Measurements from ENCODE around the gene SH3BP5.

Gene SH3BP5

DNA sequence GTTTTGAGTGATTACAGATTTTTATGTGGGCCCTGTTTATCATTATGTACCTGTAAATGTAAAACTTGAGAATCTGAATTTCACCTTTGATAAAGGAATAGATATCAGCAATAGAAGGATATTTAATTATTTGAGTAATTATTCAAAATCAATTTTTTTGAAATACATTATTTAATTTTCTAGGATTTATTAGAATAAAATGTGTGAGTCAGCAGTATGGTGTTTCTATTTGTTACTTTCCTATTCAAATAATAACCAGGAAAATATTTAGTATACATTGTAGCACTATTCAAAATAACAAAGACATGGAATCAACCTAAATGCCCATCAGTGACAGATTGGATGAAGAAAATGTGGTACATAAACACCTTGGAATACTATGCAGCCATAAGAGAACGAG, 104.2 kb downstream of the SH3BP5 start:
- no peak for DNase-seq

DNA sequence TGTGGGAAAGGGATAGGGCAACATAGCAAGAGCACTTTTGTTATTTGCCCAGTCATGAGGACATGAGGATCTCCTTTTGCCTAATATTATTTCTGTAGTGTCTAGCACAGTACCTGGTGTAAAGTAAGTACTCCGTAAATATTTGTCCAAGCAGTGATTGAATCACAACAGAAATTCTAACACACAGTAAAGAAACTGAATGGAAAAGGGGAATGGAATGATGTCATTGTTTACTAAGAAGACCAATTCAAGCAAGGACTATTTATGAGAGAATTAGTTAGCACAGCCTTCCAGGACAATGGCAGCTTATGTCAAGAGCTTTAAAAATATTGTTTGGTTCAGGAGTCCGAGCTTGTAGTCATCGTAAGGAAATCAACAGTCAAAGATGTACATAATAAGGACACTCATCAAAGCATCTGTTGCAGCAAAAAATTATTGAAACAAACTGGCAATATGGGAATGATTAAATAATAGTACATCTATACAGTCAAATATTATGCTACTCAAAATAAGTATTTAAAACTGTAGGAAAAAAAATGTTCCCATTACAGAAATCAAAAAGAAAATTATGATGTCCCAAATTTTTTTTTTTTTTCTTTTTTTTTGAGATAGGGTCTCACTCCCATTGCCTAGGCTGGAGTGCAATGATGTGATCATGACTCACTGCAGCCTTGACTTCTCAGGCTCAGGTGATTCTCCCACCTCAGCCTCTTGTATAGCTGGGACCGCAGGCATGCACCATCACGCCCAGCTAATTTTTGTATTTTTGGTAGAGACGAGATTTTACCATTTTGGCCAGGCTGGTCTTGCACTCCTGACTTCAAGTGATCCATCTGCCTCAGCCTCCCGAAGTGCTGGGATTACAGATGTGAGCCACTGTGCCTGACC, 108.5 kb downstream of the SH3BP5 start:
- DNase-seq: no peak

DNA sequence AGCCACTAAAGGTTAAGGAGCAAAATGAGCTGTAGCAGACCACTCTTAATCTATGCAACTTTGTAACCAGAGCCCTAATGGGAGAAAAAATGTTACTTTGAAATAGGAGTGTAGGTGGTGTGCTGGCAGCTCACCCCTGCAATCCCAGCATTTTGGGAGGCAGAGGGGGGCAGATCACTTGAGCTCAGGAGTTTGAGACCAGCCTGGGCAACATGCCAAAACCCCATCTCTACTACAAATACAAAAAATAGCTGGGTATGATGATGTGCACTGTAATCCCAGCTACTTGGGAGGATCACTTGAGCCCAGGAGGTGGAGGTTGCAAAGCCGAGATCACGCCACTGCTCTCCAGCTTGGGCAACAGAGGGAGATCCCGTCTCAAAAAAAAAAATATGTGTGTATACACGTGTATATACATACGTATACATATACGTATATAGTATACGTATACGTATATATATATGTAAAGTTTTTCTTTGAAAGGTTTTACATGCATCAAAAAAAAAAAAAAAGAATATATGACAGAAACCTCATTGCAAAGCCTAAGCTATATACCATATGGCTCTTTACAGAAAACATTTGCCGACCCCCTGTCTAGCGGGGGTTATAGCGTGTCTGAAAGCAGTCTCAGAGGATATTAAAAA, 110.7 kb downstream of the SH3BP5 start:
- DNase-seq: no peak

DNA sequence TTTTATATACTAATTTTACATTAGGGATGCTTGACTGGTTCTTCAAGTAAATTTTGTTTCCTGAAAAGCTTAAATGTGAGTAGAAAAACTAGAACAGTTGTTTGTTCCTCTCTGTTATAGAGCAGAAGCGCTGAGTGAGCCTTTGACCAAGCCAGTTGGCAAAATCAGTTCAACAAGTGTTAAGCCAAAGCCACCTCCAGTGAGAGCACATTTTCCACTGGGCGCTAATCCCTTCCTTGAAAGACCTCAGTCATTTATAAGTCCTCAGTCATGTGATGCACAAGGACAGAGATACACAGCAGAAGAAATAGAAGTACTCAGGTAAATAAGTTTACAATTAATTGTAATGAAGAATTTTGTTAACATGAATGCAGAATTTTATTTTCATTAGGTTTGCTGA, 111.7 kb downstream of the SH3BP5 start:
- DNase-seq: no peak

DNA sequence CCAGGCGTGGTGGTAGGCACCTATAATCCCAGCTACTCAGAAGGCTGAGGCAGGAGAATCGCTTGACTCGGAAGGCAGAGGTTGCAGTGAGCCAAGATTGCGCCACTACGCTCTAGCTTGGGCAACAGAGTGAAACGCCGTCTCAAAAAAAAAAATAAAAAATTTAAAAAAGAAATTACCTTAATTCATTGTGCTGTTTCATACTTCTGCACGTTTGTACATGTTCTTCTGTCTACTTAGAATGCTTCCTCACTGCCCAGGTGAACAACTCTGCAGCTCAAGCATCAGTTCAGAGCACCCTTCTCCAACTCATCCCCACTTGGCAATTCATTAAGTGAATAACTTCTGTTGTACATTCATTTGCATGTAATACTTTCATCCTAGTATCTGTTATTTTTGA, 112.3 kb downstream of the SH3BP5 start:
- DNase-seq: no peak

DNA sequence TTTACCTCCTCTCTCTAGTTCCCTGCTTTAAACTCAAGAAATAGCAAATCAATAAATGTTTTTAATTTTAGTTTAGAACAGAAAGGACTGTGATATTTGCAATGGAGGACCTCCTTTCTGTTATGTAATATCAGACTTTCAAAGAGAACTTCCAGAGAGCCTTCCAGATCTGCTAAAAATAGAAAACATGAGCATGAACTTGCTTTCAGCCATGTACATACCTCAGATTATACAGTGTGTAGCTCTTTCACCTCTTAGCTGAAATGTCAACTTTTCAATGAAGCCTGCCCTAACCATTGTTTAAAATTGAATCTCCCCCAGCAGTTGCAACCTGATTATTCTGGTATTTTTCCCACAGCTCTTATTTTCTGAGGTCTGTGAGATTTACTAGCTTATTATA, 113.7 kb downstream of the SH3BP5 start:
- DNase-seq: no peak

DNA sequence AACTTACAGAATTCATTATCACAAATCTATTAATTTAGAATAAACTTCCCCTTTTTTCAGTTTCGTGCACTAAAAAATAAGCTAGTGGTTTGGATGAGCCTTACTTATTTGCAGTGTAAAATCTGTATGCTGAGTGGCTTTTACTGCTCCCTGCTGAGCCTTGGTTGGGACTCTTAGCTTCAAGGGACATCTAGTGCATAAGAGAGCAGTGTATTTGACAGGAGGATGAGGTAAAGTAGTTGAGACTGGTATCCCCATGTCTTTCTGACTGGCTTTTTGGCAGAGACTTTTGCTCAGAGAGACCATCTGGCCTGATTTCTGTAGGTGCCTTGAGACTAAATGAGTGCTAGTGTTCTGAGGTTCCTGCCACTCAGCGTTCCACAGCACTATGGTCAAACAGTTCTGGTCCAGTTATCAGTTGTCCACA, 114.5 kb downstream of the SH3BP5 start:
- DNase-seq: no peak

DNA sequence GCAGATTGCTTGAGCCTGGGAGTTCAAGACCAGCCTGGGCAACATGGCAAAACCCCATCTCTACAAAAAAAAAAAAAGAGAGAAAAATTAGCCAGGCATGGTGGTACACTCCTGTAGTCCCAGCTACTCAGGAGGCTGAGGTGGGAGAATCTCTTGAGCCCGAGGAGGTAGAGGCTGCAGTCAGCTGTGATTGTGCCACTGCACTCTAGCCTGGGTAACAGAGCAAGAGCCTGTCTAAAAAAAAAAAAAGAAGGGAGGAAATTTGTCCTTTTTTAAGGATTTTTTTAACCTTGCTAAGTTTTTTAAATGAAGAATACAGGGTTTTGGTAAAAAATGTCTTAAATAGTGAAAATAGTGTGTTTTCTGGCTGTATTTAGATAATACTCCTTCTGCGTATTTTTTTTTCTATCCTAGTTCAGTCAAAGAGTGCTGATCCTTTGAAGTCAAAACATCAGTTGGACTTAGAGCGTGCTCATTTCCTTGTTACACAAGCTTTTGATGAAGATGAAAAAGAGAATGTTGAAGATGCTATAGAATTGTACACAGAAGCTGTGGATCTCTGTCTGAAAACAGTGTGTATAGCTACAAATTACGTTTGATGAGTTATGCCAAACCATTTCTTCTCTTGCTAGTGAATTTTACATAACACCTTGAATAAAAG, 115.2 kb downstream of the SH3BP5 start:
- DNase-seq: no peak

DNA sequence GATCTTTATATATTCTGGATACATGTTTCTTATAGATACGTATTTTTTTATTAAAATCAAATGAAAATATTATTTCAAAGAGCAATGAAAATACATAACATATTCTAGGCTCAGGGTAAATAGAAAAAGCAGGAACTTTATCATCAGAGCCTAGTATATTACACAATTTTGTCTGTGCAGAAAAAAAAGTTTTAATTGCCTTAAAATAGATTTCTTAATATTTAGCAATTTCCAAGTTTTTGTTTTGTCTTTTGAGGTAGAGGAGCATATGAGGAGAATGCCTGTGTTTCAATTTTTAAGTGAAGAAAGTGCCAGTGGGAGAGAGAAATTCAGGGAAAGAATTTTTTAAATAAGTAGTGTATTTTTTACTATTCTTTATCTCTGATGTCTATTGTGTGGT, 115.9 kb downstream of the SH3BP5 start:
- DNase-seq: no peak

DNA sequence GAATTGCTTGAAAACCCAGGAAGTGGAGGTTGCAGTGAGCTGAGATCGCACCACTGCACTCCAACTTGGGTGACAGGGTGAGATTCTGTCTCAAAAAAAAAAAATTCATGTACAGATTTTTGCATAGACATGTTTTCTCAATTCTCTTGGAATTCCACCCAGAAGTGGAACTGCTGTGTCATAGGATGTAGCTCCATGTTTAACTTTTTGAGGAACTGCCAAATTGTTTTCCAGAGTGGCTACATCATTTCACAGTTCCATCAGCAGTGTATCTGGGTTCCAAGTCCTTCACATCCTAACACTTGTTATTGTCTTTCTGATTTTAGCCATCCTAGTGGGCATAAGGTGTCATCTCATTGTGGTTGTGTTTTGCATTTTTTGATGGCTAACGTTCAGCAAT, 116.4 kb downstream of the SH3BP5 start:
- DNase-seq: no peak

DNA sequence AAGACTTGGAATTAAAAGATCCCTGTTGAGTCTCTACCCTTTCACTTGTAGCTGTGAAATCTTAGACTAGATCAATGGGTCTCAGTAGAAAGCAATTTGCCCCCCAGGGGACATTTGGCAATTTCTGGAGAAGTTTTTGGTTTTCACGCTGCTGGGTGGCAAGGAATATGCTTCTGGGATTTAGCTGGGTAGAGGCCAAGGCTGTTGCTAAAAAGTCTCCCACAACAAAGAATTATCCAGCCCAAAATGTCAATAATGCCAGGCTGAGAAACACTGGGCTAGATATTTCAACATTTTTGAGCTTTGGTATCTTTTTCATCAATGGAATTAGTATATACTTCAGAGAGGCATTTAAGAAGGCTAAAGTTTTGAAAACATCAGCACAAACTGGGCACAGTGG, 117.6 kb downstream of the SH3BP5 start:
- no peak for DNase-seq

DNA sequence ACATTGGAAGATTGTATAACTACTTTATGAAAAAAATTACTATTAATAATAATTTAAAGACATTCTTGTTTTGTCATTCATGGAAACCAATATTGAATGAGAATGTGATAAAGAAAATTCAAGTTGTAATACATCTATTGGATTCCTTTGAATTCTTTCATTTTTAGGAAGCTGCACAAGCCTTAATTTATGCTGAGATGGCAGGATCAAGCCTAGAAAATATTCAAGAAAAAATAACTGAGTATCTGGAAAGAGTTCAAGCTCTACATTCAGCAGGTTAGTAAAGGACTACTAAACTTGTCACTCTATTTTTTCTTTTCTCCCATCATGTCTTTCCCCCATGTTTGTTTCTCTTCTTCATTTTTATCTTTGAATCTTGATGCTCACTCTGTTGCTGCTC, 120.4 kb downstream of the SH3BP5 start:
- DNase-seq: no peak

DNA sequence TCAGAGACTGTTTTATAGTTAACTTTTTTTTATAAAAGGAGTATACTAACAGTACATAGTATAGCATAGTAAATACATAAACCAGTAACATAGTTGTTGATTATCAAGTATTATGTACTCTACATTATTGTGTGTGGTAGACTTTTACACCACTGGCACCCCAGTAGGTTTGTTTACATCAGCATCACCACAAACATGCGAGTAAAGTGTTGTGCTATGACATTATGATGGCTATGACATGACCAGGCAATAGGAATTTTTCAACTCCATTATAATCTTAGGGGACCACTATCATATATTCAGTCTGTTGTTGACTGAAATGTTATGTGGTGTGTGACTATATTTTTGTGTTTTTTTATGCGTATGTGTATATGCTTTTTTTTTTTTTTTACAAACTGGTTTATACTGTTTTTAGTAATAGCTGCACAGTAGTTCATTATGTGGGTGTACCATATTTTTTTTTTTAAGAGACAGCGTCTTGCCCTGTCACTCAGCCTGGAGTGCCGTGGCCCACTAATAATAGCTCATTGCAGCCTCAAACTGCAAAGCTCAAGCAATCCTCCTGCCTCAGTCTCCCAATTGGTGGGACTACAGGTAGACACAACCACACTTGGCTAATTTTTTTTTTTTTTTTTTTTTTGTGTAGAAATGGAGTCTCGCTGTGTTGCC, 124.4 kb downstream of the SH3BP5 start:
- DNase-seq: no peak

DNA sequence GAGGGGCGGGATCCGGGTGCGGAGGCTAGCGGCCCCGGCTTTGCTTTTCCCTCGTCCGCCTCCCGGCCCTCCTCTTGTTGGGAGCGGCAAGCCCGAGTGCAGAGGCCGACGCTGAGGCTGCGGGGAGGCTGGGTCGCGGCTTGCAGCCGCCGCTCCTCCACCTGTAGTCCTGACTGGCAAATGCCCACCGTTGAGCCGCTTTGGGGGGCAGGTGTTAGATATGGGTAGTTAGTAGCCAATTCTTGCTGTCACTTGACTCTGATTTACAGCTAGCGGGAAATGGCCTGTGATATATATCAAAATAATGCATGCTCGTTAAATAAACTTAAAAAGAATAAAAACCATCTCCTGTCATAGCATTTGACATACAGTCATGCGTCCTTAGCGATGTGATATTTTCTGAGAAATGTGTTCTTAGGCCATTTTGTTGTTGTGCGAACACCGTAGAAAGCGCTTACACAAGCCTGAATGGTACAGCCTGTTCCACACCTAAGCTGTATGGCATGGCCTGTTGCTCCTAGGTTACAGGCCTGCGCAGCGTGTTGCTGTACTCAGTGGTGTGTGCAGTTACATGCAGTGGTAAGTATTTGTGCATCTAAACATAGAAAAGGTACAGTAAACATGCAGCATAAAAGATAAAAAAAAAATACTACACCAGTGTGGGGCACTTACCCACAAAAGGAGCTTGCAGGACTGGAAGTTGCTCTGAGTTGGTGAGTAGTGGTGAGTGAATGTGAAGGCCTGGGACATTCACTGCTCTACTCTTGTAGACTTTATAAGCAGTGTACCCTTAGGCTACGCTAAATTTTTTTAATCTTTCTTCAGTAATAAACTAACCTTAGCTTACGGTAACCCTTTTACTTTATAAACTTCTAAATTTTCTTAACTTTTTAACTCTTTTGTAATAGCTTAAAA, 125.5 kb downstream of the SH3BP5 start:
- peak; percentile 63 for DNase-seq

DNA sequence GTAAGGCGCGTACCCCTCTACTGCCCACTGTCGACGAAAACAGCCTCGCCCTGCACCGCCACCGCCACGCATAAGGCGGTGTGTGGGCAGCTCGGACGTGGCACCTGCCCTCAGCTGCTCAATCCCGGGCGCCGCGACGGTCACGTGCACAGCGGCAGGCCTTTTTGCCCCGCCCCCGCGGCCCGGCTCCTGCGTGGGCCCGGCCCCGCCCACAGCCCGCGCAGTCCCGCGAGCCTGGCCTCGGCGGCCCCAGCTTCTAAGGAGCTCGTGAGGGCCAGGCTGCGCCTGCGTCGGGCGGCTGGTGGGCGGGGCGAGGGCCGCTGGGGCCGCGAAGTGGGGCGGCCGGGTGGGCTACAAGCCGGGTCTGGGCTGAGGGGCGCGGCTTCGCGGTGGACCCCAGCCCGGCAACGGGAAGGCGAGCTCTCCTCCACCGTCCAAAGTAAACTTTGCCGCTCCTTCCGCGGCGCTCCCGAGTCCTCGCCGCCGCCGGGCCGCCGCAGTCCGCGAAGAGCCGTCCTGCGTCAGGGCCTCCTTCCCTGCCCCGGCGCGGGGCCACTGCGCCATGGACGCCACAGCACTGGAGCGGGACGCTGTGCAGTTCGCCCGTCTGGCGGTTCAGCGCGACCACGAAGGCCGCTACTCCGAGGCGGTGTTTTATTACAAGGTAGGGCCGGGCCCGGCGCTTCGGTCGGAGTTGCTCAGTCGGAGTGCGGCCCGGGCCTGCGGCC, 126.3 kb downstream of the SH3BP5 start, which contains the start of gene CAPN7:
CAPN7 (plus strand) TSS at position 313 of the 728 bp plus-strand sequence; CDS start at position 563, 250 bp downstream.
- peak; percentile 94 for DNase-seq

DNA sequence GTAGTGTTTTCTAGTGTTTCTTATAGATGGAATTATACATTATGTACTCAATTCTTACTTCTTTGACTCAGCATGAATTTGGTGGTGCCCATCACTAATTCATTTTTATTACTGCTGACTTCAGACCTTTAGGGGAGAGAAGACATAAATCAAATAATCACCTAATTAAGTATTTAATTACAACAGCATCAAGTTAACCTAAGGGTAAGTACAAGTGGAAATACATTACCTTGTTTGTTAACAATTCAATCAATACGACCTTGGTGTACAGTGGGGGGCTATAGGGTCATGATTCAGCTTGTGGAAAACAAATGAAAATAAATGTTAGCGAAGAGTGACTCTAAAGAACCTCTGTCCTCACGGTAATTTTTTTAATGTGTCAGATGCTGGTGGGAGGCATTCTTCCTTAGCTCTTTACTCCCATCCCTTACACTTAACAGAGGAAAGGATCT, 126.9 kb downstream of the SH3BP5 start:
- no peak for DNase-seq
